HEK293T (cell line): ENCODE measurements around the gene OR4D6.

ENCODE experiments used
- ARNT ChIP-seq: fragments of 450-650 bp; IDR thresholded peaks from 2 replicates; pipeline ENCODE4 v1.6.1; 2017; ENCODE audit warnings: mild to moderate bottlenecking
- ELF4 ChIP-seq: fragments of 450-650 bp; IDR thresholded peaks from 2 replicates; pipeline ENCODE4 v1.6.1; 2017; ENCODE audit warnings: antibody characterized with exemption
- FOXK2 ChIP-seq: fragments of 450-650 bp; IDR thresholded peaks from 2 replicates; pipeline ENCODE4 v1.6.1; 2016; ENCODE audit warnings: mild to moderate bottlenecking
- FOXM1 ChIP-seq: fragments of 450-650 bp; IDR thresholded peaks from 2 replicates; pipeline ENCODE4 v1.6.1; 2017; ENCODE audit warnings: mild to moderate bottlenecking, borderline replicate concordance
- L3MBTL2 ChIP-seq: fragments of 450-650 bp; conservative IDR thresholded peaks from 2 replicates; pipeline ENCODE4 v1.6.1; 2016; ENCODE audit warnings: mild to moderate bottlenecking
- SP1 ChIP-seq: fragments of 450-650 bp; IDR thresholded peaks from 2 replicates; pipeline ENCODE4 v1.6.1; 2017
- SUZ12 ChIP-seq: fragments of 450-650 bp; IDR thresholded peaks from 2 replicates; pipeline ENCODE4 v1.6.1; 2016; ENCODE audit warnings: mild to moderate bottlenecking

GRCh38 chr11:59448484-59448883 is 8.3 kb upstream of the OR4D6 start:
- TF ChIP-seq FOXK2 (no peak), L3MBTL2 (no peak), SP1 (no peak), FOXM1 (no peak), ARNT (no peak), ELF4 (no peak), SUZ12 (no peak)
